ENCODE data around the gene TTLL3. TPM values are rescaled to one million over a fixed set of nuclear protein-coding genes. Genes with fewer than 3 reads are reported as not detected.
"Not testable (repeated sequence)": the region's sequence is repeated elsewhere in the genome, so short reads cannot be mapped to it uniquely, and the experiment has no call there.

The TTLL3 gene
- total and polyA plus RNA-seq, 4 experiments from 2014 or later, result 3.0 to 91.7 (median 43.6) TPM

DNA sequence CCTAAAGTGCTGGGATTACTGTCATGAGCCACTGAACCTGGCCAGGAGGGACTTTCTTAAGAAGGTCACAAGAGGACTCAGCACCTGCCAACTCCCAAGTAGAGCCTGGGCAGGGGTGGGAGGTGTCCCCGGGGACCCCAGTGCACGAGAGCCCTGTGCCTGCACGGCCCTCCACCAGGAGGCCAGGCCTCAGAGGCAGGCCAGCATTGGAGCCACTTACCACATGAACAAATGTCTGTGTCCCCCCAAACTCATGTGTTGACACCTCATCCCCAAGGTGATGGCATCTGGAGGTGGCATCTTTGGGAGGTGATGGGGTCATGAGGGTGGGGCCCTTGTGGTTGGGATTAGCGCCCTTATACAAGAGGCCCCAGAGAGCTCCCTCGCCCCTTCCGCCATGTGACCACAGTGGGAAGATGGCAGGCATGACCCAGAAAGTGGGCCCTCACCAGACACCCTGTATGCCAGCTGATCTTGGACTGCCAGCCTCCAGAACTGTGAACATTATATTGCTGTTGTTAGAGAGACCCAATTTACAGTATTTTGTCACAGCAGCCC, 36.9 kb downstream of the TTLL3 start:
- no peaks in the 10 kb centered on the region for H3K27me3 ChIP-seq (ENCODE audit: insufficient read depth, low read length)
- H3K36me3 Mint-ChIP-seq, result peaks cover 2 to 13% of the 10 kb centered on the region in 2 donors
- H3K36me3 ChIP-seq (ENCODE audit: insufficient read depth, low read length), result no peaks in the 10 kb centered on the region
- no peaks in the 10 kb centered on the region for H3K9me3 ChIP-seq (ENCODE audit: control insufficient read depth in 1 of 2, low read length in 2 of 2)
- ChIA-PET CTCF (ENCODE audit: partially characterized antibody) (interaction anchor here (0.6 to 3.2 kb wide), 5 partner anchors 11 to 394 kb away, joined by 3 to 13 read pairs (median 3); partner anchors contain the start of gene JAGN1), POLR2A (ENCODE audit: partially characterized antibody) (interaction anchor here (1.3 kb wide), 1 partner anchor 115 kb away, joined by 3 read pairs; the partner anchor contains the start of gene BRPF1)
- no peak overlapping the region for H3K27ac ChIP-seq (ENCODE audit: low read depth, low read length)
- intact Hi-C loops (cut with micrococcal nuclease), result no loop called here
- peaks cover 8 to 32% (median 19%) of the 10 kb centered on the region in 4 donors for H3K4me1 Mint-ChIP-seq
- H3K4me3 Mint-ChIP-seq, result no peak overlapping the region
- H3K27me3 Mint-ChIP-seq, result no peaks in the 10 kb centered on the region
- peak overlapping the region in 1 of 7 donors; percentile 12 for H3K27ac Mint-ChIP-seq
- H3K4me1 ChIP-seq (ENCODE audit: insufficient read depth, low read length), result peaks cover 22% of the 10 kb centered on the region
- peaks cover 0 to 2% (median 0%) of the 10 kb centered on the region in 8 donors for H3K9me3 Mint-ChIP-seq
- H3K4me3 ChIP-seq (ENCODE audit: low read length in 2 of 2), result no peak overlapping the region
- DNase-seq, result no peak

DNA sequence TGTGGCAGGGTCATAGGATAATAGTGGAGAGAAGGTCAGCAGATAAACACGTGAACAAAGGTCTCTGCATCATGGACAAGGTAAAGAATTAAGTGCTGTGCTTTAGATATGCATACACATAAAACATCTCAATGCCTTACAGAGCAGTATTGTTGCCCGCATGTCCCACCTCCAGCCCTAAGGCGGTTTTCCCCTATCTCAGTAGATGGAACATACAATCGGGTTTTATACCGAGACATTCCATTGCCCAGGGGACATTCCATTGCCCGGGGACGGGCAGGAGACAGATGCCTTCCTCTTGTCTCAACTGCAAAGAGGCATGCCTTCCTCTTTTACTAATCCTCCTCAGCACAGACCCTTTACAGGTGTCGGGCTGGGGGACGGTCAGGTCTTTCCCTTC, 37.8 kb downstream of the TTLL3 start:
- DNase-seq; H3K27ac ChIP-seq (ENCODE audit: low read depth, low read length); H3K4me3 Mint-ChIP-seq; H3K27me3 Mint-ChIP-seq; H3K36me3 Mint-ChIP-seq; H3K9me3 Mint-ChIP-seq; POLR2A ChIA-PET (ENCODE audit: partially characterized antibody); H3K27ac Mint-ChIP-seq; H3K9me3 ChIP-seq (ENCODE audit: control insufficient read depth in 1 of 2, low read length in 2 of 2); H3K36me3 ChIP-seq (ENCODE audit: insufficient read depth, low read length); H3K4me3 ChIP-seq (ENCODE audit: low read length in 2 of 2); intact Hi-C loops (cut with micrococcal nuclease); H3K27me3 ChIP-seq (ENCODE audit: insufficient read depth, low read length): not testable (repeated sequence)
- H3K4me1 ChIP-seq (ENCODE audit: insufficient read depth, low read length), result peaks cover 14% of the 10 kb centered on the region
- H3K4me1 Mint-ChIP-seq, result peaks cover 2 to 26% (median 13%) of the 10 kb centered on the region in 4 donors
- CTCF ChIA-PET (ENCODE audit: partially characterized antibody), result interaction anchor here (1.2 to 3.2 kb wide), 4 partner anchors 42 to 416 kb away, joined by 3 to 13 read pairs (median 7); partner anchors contain the start of genes CRELD1 and JAGN1

DNA sequence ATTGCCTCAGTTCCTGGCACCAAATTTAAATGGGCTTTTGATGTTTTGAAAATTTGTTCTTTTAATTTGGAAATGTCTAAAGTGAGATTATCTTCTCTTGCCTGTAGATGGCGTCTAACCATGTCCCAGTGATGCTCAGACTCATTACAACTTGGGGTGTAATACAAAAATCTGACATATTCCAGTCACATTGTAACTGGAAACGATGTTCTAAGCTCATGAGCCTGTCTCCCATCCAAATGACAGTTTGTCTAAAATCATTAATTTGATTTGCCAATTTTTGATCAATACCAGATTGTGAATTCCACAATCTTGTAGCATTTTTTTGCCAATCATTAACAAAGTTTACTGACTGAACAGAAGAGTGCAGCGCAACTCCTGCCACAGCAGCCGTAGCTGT, 38.8 kb downstream of the TTLL3 start:
- ChIA-PET POLR2A (ENCODE audit: partially characterized antibody) (interaction anchor here (0.6 kb wide), 1 partner anchor 56 kb away, joined by 3 read pairs; the partner anchor contains the start of gene ARPC4), CTCF (ENCODE audit: partially characterized antibody) (interaction anchor here (0.8 to 1.8 kb wide), 13 partner anchors 8 to 472 kb away, joined by 3 to 8 read pairs (median 4); partner anchors contain the start of genes CRELD1, IL17RE, JAGN1 and SEC13)
- H3K4me1 ChIP-seq (ENCODE audit: insufficient read depth, low read length); intact Hi-C loops (cut with micrococcal nuclease); H3K36me3 ChIP-seq (ENCODE audit: insufficient read depth, low read length); H3K27me3 Mint-ChIP-seq; H3K9me3 ChIP-seq (ENCODE audit: control insufficient read depth in 1 of 2, low read length in 2 of 2); H3K36me3 Mint-ChIP-seq; H3K27ac ChIP-seq (ENCODE audit: low read depth, low read length); H3K27ac Mint-ChIP-seq; H3K27me3 ChIP-seq (ENCODE audit: insufficient read depth, low read length); H3K9me3 Mint-ChIP-seq; H3K4me3 ChIP-seq (ENCODE audit: low read length in 2 of 2): not testable (repeated sequence)
- DNase-seq, result peak in 4 of 5 donors; percentile 46 to 51 (median 47)
- Mint-ChIP-seq H3K4me3 (peak overlapping the region in 1 of 8 donors; percentile 6), H3K4me1 (peaks cover 3 to 24% (median 12%) of the 10 kb centered on the region in 4 donors)

DNA sequence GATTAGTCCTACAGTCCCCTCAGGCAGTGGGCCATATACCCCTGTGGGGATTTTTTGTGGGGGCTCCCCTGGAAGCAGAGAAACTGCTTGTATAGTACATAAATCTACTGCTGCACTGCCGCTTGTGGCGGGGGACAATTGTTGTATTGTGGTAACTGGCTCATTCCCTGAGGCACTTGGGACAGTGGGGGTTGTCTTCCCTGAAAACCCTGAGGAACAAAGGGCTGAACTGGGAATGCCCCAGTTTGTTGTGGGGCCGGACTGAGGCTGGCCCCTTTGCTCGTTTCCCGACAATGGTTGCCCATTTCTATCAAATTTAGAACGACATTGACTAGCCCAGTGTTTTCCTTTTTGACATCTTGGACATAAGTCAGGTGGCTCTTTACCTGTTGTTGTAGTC, 41.3 kb downstream of the TTLL3 start:
- H3K4me1 ChIP-seq (ENCODE audit: insufficient read depth, low read length); intact Hi-C loops (cut with micrococcal nuclease); H3K27ac Mint-ChIP-seq; H3K27me3 Mint-ChIP-seq; H3K4me3 ChIP-seq (ENCODE audit: low read length in 2 of 2); H3K36me3 Mint-ChIP-seq; H3K9me3 ChIP-seq (ENCODE audit: control insufficient read depth in 1 of 2, low read length in 2 of 2); DNase-seq; H3K4me3 Mint-ChIP-seq; H3K27ac ChIP-seq (ENCODE audit: low read depth, low read length); H3K9me3 Mint-ChIP-seq; H3K36me3 ChIP-seq (ENCODE audit: insufficient read depth, low read length); H3K27me3 ChIP-seq (ENCODE audit: insufficient read depth, low read length): not testable (repeated sequence)
- CTCF ChIA-PET (ENCODE audit: partially characterized antibody), result interaction anchor here (1.5 kb wide), 1 partner anchor 15 kb away, joined by 3 read pairs; no protein-coding TSS in a partner anchor
- H3K4me1 Mint-ChIP-seq, result peaks cover 2 to 19% (median 7%) of the 10 kb centered on the region in 4 donors
- POLR2A ChIA-PET (ENCODE audit: partially characterized antibody), result interaction anchor here (0.6 to 2.4 kb wide), 3 partner anchors 8 to 82 kb away, joined by 3 to 9 read pairs (median 3); partner anchors contain the start of genes CRELD1 and RPUSD3

DNA sequence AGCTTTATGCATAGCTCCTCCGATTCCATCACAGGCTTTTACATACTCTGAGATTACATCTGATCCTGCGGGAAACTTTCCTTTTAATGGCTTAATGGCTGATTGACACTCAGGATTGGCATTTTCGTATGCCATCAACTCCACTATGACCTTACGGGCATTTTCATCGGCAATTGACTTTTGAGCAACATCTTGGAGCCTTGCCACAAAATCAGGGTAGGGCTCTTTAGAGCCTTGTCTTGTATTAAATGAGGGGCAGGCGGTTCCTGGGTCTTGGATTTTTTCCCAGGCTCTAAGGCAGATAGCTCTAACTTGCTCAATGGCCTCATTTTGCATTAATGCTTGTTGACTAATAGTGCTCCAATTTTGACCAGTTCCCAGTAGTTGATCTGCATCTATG, 41.9 kb downstream of the TTLL3 start:
- intact Hi-C loops (cut with micrococcal nuclease); H3K36me3 ChIP-seq (ENCODE audit: insufficient read depth, low read length); DNase-seq; H3K9me3 Mint-ChIP-seq; H3K4me3 ChIP-seq (ENCODE audit: low read length in 2 of 2); H3K36me3 Mint-ChIP-seq; H3K27me3 ChIP-seq (ENCODE audit: insufficient read depth, low read length); H3K27me3 Mint-ChIP-seq; H3K27ac Mint-ChIP-seq; H3K4me1 ChIP-seq (ENCODE audit: insufficient read depth, low read length); H3K9me3 ChIP-seq (ENCODE audit: control insufficient read depth in 1 of 2, low read length in 2 of 2); H3K4me3 Mint-ChIP-seq; H3K27ac ChIP-seq (ENCODE audit: low read depth, low read length): not testable (repeated sequence)
- ChIA-PET CTCF (ENCODE audit: partially characterized antibody) (interaction anchor here (1.5 kb wide), 1 partner anchor 16 kb away, joined by 3 read pairs; no protein-coding TSS in a partner anchor), POLR2A (ENCODE audit: partially characterized antibody) (interaction anchor here (0.6 to 2.4 kb wide), 2 partner anchors 8 to 57 kb away, joined by 3 to 9 read pairs; partner anchors contain the start of gene RPUSD3)
- H3K4me1 Mint-ChIP-seq, result peaks cover 2 to 19% (median 7%) of the 10 kb centered on the region in 4 donors

DNA sequence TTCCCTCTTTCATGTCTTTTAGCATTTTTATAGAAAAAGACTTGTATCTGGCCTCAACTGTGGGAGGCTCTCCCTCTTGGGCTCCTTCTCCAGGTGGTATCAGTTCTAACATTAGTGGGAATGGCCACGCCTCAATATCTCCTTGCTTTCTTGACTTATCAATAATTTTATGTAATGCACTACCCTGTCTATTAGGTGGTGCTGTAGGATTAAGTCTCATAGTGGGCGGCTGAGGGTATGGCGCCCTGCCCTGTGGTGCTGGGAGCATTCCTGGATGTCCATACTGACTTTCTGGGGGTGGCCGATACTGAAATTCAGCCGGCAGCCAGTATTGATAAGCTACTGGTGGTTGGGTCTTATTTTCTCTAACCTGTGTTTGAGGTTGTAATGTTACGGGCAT, 42.5 kb downstream of the TTLL3 start:
- H3K36me3 Mint-ChIP-seq, result no peaks in the 10 kb centered on the region
- ChIA-PET CTCF (ENCODE audit: partially characterized antibody) (interaction anchor here (1.5 to 1.6 kb wide), 2 partner anchors 16 to 80 kb away, joined by 3 to 5 read pairs; no protein-coding TSS in a partner anchor), POLR2A (ENCODE audit: partially characterized antibody) (interaction anchor here (1.3 to 2.4 kb wide), 2 partner anchors 9 to 60 kb away, joined by 3 to 9 read pairs; partner anchors contain the start of gene RPUSD3)
- Histone ChIP-seq H3K36me3 (ENCODE audit: insufficient read depth, low read length) (no peaks in the 10 kb centered on the region), H3K27me3 (ENCODE audit: insufficient read depth, low read length) (no peaks in the 10 kb centered on the region), H3K4me1 (ENCODE audit: insufficient read depth, low read length) (no peaks in the 10 kb centered on the region), H3K9me3 (ENCODE audit: control insufficient read depth in 1 of 2, low read length in 2 of 2) (no peaks in the 10 kb centered on the region), H3K4me3 (ENCODE audit: low read length in 2 of 2) (no peak overlapping the region), H3K27ac (ENCODE audit: low read depth, low read length) (no peak overlapping the region)
- peak overlapping the region in 2 of 7 donors; percentile 91 to 92 for H3K27ac Mint-ChIP-seq
- no peak for DNase-seq
- intact Hi-C loops (cut with micrococcal nuclease), result no loop called here
- H3K9me3 Mint-ChIP-seq, result no peaks in the 10 kb centered on the region
- peak overlapping the region in 2 of 8 donors; percentile 80 to 89 for H3K4me3 Mint-ChIP-seq
- peaks cover 2 to 5% of the 10 kb centered on the region in 2 donors for H3K27me3 Mint-ChIP-seq
- peaks cover 2 to 19% (median 7%) of the 10 kb centered on the region in 4 donors for H3K4me1 Mint-ChIP-seq

DNA sequence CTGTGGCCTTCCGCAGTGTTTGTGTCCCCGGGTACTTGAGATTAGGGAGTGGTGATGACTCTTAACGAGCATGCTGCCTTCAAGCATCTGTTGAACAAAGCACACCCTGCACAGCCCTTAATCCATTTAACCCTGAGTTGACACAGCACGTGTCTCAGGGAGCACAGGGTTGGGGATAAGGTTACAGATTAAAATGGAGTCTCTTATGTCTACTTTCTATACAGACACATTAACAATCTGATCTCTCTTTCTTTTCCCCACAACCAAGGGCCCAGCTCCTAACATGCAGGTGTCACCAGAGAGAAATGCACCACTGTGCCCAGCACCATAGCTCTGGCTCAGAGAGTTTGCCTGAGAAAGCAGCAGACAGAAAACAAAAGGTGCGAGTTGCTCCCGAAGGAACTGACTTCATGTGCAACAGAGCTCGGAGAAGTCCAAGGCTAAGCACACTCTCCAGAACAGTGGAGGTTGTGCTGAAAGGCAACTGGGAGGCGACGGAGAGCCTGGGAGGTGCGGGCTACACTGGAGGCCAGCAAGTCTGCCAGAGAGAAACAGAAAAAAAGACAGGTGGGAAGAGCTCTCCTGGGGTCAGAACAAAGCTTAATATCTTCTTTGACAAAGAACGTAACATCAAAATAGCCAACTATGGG, 44.4 kb downstream of the TTLL3 start:
- H3K4me3 ChIP-seq (ENCODE audit: low read length in 2 of 2); intact Hi-C loops (cut with micrococcal nuclease); H3K4me3 Mint-ChIP-seq; DNase-seq; H3K27me3 ChIP-seq (ENCODE audit: insufficient read depth, low read length); H3K4me1 ChIP-seq (ENCODE audit: insufficient read depth, low read length); H3K27ac ChIP-seq (ENCODE audit: low read depth, low read length); H3K9me3 Mint-ChIP-seq; H3K36me3 ChIP-seq (ENCODE audit: insufficient read depth, low read length); H3K9me3 ChIP-seq (ENCODE audit: control insufficient read depth in 1 of 2, low read length in 2 of 2); POLR2A ChIA-PET (ENCODE audit: partially characterized antibody); H3K36me3 Mint-ChIP-seq; H3K27me3 Mint-ChIP-seq; CTCF ChIA-PET (ENCODE audit: partially characterized antibody): not testable (repeated sequence)
- H3K27ac Mint-ChIP-seq, result peak overlapping the region in 2 of 7 donors; percentile 61 to 62
- peaks cover 2 to 14% (median 6%) of the 10 kb centered on the region in 4 donors for H3K4me1 Mint-ChIP-seq

Measured in CD4-positive, alpha-beta memory T cell (primary cell).